Measurements from ENCODE around the gene ASIC2.

DNA sequence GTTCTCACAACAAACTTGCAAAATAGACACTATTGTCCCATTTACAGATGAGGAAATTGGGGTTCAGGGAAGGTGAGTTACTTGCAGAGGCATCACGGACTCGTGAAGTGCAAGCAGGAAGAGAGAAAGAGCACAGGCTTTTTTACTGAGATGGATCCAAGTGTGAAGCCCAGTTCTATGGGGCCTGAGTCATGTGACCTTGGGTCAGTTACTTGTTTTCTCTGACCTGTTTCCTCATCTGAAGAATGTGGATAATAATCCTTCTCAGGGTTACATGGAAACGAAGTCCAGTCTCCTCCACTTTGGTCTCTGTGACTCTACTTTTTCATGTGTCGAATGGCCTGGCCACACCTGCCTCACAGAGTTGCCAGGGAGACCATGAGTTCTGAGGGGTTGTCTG, 167.0 kb downstream of the ASIC2 start:
- TF ChIP-seq, protein P1, sequence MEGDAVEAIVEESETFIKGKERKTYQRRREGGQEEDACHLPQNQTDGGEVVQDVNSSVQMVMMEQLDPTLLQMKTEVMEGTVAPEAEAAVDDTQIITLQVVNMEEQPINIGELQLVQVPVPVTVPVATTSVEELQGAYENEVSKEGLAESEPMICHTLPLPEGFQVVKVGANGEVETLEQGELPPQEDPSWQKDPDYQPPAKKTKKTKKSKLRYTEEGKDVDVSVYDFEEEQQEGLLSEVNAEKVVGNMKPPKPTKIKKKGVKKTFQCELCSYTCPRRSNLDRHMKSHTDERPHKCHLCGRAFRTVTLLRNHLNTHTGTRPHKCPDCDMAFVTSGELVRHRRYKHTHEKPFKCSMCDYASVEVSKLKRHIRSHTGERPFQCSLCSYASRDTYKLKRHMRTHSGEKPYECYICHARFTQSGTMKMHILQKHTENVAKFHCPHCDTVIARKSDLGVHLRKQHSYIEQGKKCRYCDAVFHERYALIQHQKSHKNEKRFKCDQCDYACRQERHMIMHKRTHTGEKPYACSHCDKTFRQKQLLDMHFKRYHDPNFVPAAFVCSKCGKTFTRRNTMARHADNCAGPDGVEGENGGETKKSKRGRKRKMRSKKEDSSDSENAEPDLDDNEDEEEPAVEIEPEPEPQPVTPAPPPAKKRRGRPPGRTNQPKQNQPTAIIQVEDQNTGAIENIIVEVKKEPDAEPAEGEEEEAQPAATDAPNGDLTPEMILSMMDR (IDR thresholded peaks at IDR 0.05) = no peak
- TF ChIP-seq POLR2A (IDR thresholded peaks at IDR 0.05) = no peak
